Endodermal cell (in vitro differentiated cells): ENCODE measurements around the gene PDE8B. TPM values are rescaled to one million over a fixed set of nuclear protein-coding genes. Genes with fewer than 3 reads are reported as not detected.

Experiments used
- DNase-seq: peaks from one replicate; pipeline ENCODE4 v3.0.0-alpha.2; 2017
- H3K27ac ChIP-seq: 2 replicates; pipeline ENCODE4 v1.5.1; 2013; ENCODE audit warnings: mild to moderate bottlenecking, low read depth, low read length, moderate library complexity
- H3K27me3 ChIP-seq: 2 replicates; pipeline ENCODE4 v1.6.1; 2013; ENCODE audit warnings: mild to moderate bottlenecking, low read length, moderate library complexity; ENCODE audit not compliant: insufficient read depth, control insufficient read depth, poor library complexity, severe bottlenecking
- H3K36me3 ChIP-seq: 2 replicates; pipeline ENCODE4 v1.7.0; 2013; ENCODE audit warnings: mild to moderate bottlenecking, low read length, moderate library complexity; ENCODE audit not compliant: control insufficient read depth, insufficient read depth
- H3K4me1 ChIP-seq: one replicate; pipeline ENCODE4 v1.7.0; 2013; ENCODE audit warnings: low read length; ENCODE audit not compliant: control insufficient read depth, insufficient read depth
- H3K4me3 ChIP-seq: 2 replicates; pipeline ENCODE4 v1.5.1; 2013; ENCODE audit warnings: mild to moderate bottlenecking, low read length, moderate library complexity
- H3K9ac ChIP-seq: 2 replicates; pipeline ENCODE4 v1.6.1; 2013; ENCODE audit warnings: mild to moderate bottlenecking, low read length, moderate library complexity; ENCODE audit not compliant: poor library complexity, severe bottlenecking; ENCODE audit errors: extremely low read depth
- H3K9me3 ChIP-seq: 2 replicates; pipeline ENCODE4 v1.6.1; 2013; ENCODE audit warnings: mild to moderate bottlenecking, low read length, moderate library complexity; ENCODE audit not compliant: control insufficient read depth
- H3K27ac Mint-ChIP-seq: 2 replicates; pipeline ENCODE4 v1.8.0; 2020; ENCODE audit warnings: mixed read lengths
- H3K27me3 Mint-ChIP-seq: 2 replicates; pipeline ENCODE4 v1.8.0; 2021; ENCODE audit warnings: mild to moderate bottlenecking, mixed read lengths; ENCODE audit not compliant: insufficient read depth
- H3K36me3 Mint-ChIP-seq: 2 replicates; pipeline ENCODE4 v1.8.0; 2020; ENCODE audit warnings: low read depth, mixed read lengths
- H3K4me1 Mint-ChIP-seq: 2 replicates; pipeline ENCODE4 v1.8.0; 2020; ENCODE audit warnings: mixed read lengths
- H3K4me3 Mint-ChIP-seq: 2 replicates; pipeline ENCODE4 v1.8.0; 2020; ENCODE audit warnings: mild to moderate bottlenecking, moderate library complexity, mixed read lengths
- H3K9me3 Mint-ChIP-seq: 2 replicates; pipeline ENCODE4 v1.8.0; 2020; ENCODE audit warnings: mild to moderate bottlenecking, mixed read lengths
- CTCF ChIP-seq: fragments of 200-600 bp; sonication (generic); conservative IDR thresholded peaks from 2 replicates; pipeline ENCODE4 v1.5.0; 2021; ENCODE audit warnings: antibody characterized with exemption, mild to moderate bottlenecking
- WGBS, 2 experiments: methylation state at CpG; one replicate each; pipeline versions ENCODE4 v1.1.5 to v1.1.7; 2013; ENCODE audit warnings: missing lambda C conversion rate in 2 of 2, mixed read lengths in 1 of 2; ENCODE audit not compliant: insufficient coverage in 1 of 2, insufficient read length in 1 of 2; 5-methylcytosine and 5-hydroxymethylcytosine counted together
- total RNA-seq, 2 donors: library from RNA; stranded (reverse); fragmentation: NEBNext Ultra II Directional in 1 of 2; extraction: Animal tissue kit (Norgen Biotek cat#: 25700) in 1 of 2; gene quantifications; 2 replicates in 1 of 2; 3 replicates in 1 of 2; pipeline ENCODE4 v1.2.1, GENCODE V29; 2021

Gene PDE8B
- total RNA-seq, 2 donors from 2014 or later = 0.20 to 0.51 TPM

- Mint-ChIP-seq H3K36me3 (peaks cover 26% of the 10 kb centered on the region), H3K27me3 (no peaks in the 10 kb centered on the region), H3K27ac (no peak overlapping the region), H3K4me1 (peaks cover 6% of the 10 kb centered on the region), H3K4me3 (no peak overlapping the region), H3K9me3 (no peaks in the 10 kb centered on the region)
- Histone ChIP-seq H3K4me1 (no peaks in the 10 kb centered on the region), H3K36me3 (peaks cover 35% of the 10 kb centered on the region), H3K27me3 (no peaks in the 10 kb centered on the region), H3K9me3 (no peaks in the 10 kb centered on the region), H3K27ac (no peak overlapping the region), H3K4me3 (no peak overlapping the region), H3K9ac (no peak overlapping the region)
- WGBS, 2 experiments = 98 to 100% methylated on average over 3 to 5 of the region's 5 CpGs
- TF ChIP-seq CTCF = no peak
- no peak for DNase-seq
Observed at GRCh38 chr5:77428526-77428925, 218.0 kb downstream of the PDE8B start.

- 100% methylated on average over 1 of the region's 1 CpG for WGBS, 2 experiments
- H3K4me3 ChIP-seq = no peak overlapping the region
- no peaks in the 10 kb centered on the region for H3K27me3 Mint-ChIP-seq
- H3K9ac ChIP-seq = no peak overlapping the region
- peaks cover 31% of the 10 kb centered on the region for H3K36me3 Mint-ChIP-seq
- TF ChIP-seq CTCF = no peak
- no peak overlapping the region for H3K27ac ChIP-seq
- no peak overlapping the region for H3K4me3 Mint-ChIP-seq
- peaks cover 57% of the 10 kb centered on the region for H3K36me3 ChIP-seq
- H3K9me3 Mint-ChIP-seq = no peaks in the 10 kb centered on the region
- H3K27me3 ChIP-seq = no peaks in the 10 kb centered on the region
- no peak overlapping the region for H3K27ac Mint-ChIP-seq
- no peaks in the 10 kb centered on the region for H3K9me3 ChIP-seq
- peaks cover 6% of the 10 kb centered on the region for H3K4me1 Mint-ChIP-seq
- DNase-seq = no peak
- H3K4me1 ChIP-seq = no peaks in the 10 kb centered on the region
Observed at GRCh38 chr5:77430726-77431125, 220.2 kb downstream of the PDE8B start.

- Histone ChIP-seq H3K4me3 (no peak overlapping the region), H3K9me3 (no peaks in the 10 kb centered on the region), H3K4me1 (no peaks in the 10 kb centered on the region), H3K9ac (no peak overlapping the region), H3K27ac (no peak overlapping the region), H3K36me3 (peaks cover 62% of the 10 kb centered on the region), H3K27me3 (no peaks in the 10 kb centered on the region)
- TF ChIP-seq CTCF = no peak
- WGBS, 2 experiments = 94% methylated on average over 3 of the region's 3 CpGs; no CpG with 5 or more reads in 1 of the 2 experiments
- no peaks in the 10 kb centered on the region for H3K27me3 Mint-ChIP-seq
- peaks cover 29% of the 10 kb centered on the region for H3K36me3 Mint-ChIP-seq
- H3K9me3 Mint-ChIP-seq = no peaks in the 10 kb centered on the region
- no peak overlapping the region for H3K27ac Mint-ChIP-seq
- H3K4me3 Mint-ChIP-seq = no peak overlapping the region
- peaks cover 3% of the 10 kb centered on the region for H3K4me1 Mint-ChIP-seq
- no peak for DNase-seq
Observed at GRCh38 chr5:77431286-77431685, 220.8 kb downstream of the PDE8B start.
